HEK293 (cell line): ENCODE data around the gene IGFBP7.

Experiments used
- CTCF ChIP-seq: fragments of 450-650 bp; formaldehyde crosslinking; IDR thresholded peaks from 2 replicates; pipeline ENCODE4 v1.5.1; 2016; ENCODE audit warnings: missing biosample characterization, missing genetic modification characterization
- MZF1 ChIP-seq: fragments of 450-650 bp; formaldehyde crosslinking; IDR thresholded peaks from 2 replicates; pipeline ENCODE4 v1.5.1; 2017; ENCODE audit warnings: missing biosample characterization, missing genetic modification characterization, borderline replicate concordance
- SP2 ChIP-seq: fragments of 450-650 bp; formaldehyde crosslinking; IDR thresholded peaks from 2 replicates; pipeline ENCODE4 v1.5.1; 2016; ENCODE audit warnings: missing biosample characterization, missing genetic modification characterization

GRCh38 chr4:57053508-57053907, 56.7 kb downstream of the IGFBP7 start:
- TF ChIP-seq CTCF (tag by site-specific recombination) = no peak
- TF ChIP-seq SP2 = no peak
- TF ChIP-seq MZF1 (tag by site-specific recombination) = no peak
